ENCODE data around the gene APCDD1.
"Not testable (repeated sequence)": the region's sequence is repeated elsewhere in the genome, so short reads cannot be mapped to it uniquely, and the experiment has no call there.

The APCDD1 gene

GRCh38 chr18:10528439-10528838 lies 74.0 kb downstream of the APCDD1 start:
- TF ChIP-seq CTCF (IDR thresholded peaks at IDR 0.05; ENCODE audit: borderline replicate concordance, insufficient read depth, low read depth, low read length), result no peak
- H3K4me3 ChIP-seq (ENCODE audit: low read depth, low read length), result no peak overlapping the region

GRCh38 chr18:10530002-10530401 lies 75.6 kb downstream of the APCDD1 start:
- TF ChIP-seq CTCF (IDR thresholded peaks at IDR 0.05; ENCODE audit: borderline replicate concordance, insufficient read depth, low read depth, low read length), result no peak
- H3K4me3 ChIP-seq (ENCODE audit: low read depth, low read length), result no peak overlapping the region

- no peak for TF ChIP-seq CTCF (IDR thresholded peaks at IDR 0.05; ENCODE audit: borderline replicate concordance, insufficient read depth, low read depth, low read length)
- H3K4me3 ChIP-seq (ENCODE audit: low read depth, low read length), result no peak overlapping the region
Observed at GRCh38 chr18:10530852-10531251, 76.4 kb downstream of the APCDD1 start.

- no peak for TF ChIP-seq CTCF (IDR thresholded peaks at IDR 0.05; ENCODE audit: borderline replicate concordance, insufficient read depth, low read depth, low read length)
- H3K4me3 ChIP-seq (ENCODE audit: low read depth, low read length), result no peak overlapping the region
Observed at GRCh38 chr18:10533111-10533510, 78.7 kb downstream of the APCDD1 start.

GRCh38 chr18:10536280-10536679 lies 81.8 kb downstream of the APCDD1 start:
- no peak for TF ChIP-seq CTCF (IDR thresholded peaks at IDR 0.05; ENCODE audit: borderline replicate concordance, insufficient read depth, low read depth, low read length)
- H3K4me3 ChIP-seq (ENCODE audit: low read depth, low read length), result no peak overlapping the region

GRCh38 chr18:10537765-10538164 lies 83.3 kb downstream of the APCDD1 start:
- TF ChIP-seq CTCF (IDR thresholded peaks at IDR 0.05; ENCODE audit: borderline replicate concordance, insufficient read depth, low read depth, low read length), result no peak
- no peak overlapping the region for H3K4me3 ChIP-seq (ENCODE audit: low read depth, low read length)

GRCh38 chr18:10539124-10539523 lies 84.7 kb downstream of the APCDD1 start:
- H3K4me3 ChIP-seq (ENCODE audit: low read depth, low read length), result not testable (repeated sequence)
